H1 (cell line): ENCODE measurements around the gene SEMA6A. TPM values are rescaled to one million over a fixed set of nuclear protein-coding genes. Genes with fewer than 3 reads are reported as not detected.

Source experiments
- ATF2 ChIP-seq: IDR thresholded peaks from 2 replicates; pipeline ENCODE4 v1.6.1; 2012; ENCODE audit warnings: low read length, inconsistent platforms
- CBX5 ChIP-seq: fragments of 300-800, 300-1000 bp; sonication (generic); IDR thresholded peaks from 2 replicates; pipeline ENCODE4 v1.7.1; 2016; ENCODE audit warnings: antibody characterized with exemption, low read length, low read depth
- CEBPB ChIP-seq: IDR thresholded peaks from 2 replicates; pipeline ENCODE4 v1.6.1; 2012; ENCODE audit warnings: low read depth, low read length
- CHD1 ChIP-seq: IDR thresholded peaks from 2 replicates; pipeline ENCODE4 v1.6.1; 2012; ENCODE audit warnings: low read depth, low read length, improper control_type of control experiment
- CHD2 ChIP-seq: IDR thresholded peaks from 2 replicates; pipeline ENCODE4 v1.6.1; 2012; ENCODE audit warnings: low read length, improper control_type of control experiment
- CREB1 ChIP-seq: IDR thresholded peaks from 2 replicates; pipeline ENCODE4 v1.6.1; 2012; ENCODE audit warnings: inconsistent platforms
- CTBP2 ChIP-seq: IDR thresholded peaks from 2 replicates; pipeline ENCODE4 v1.7.0; 2011; ENCODE audit warnings: borderline replicate concordance, mild to moderate bottlenecking, moderate library complexity, mixed read lengths, low read length; ENCODE audit not compliant: insufficient read depth, insufficient read length
- CTCF ChIP-seq, 3 experiments: IDR thresholded peaks; 1 replicate in 2 of 3; 2 replicates in 1 of 3; pipeline versions ENCODE4 v1.5.1 to v1.6.1; 2011; ENCODE audit warnings: low read length in 3 of 3, mild to moderate bottlenecking in 3 of 3, inconsistent platforms in 2 of 3, low read depth in 1 of 3, moderate library complexity in 1 of 3; ENCODE audit not compliant: insufficient read depth in 1 of 3; ENCODE audit errors: control extremely low read depth in 1 of 3
- GABPA ChIP-seq: IDR thresholded peaks from 2 replicates; pipeline ENCODE4 v1.6.1; 2011; ENCODE audit warnings: mild to moderate bottlenecking, low read length, moderate library complexity, borderline replicate concordance; ENCODE audit not compliant: insufficient read depth
- GTF2F1 ChIP-seq: IDR thresholded peaks from 2 replicates; pipeline ENCODE4 v1.6.1; 2012; ENCODE audit warnings: low read depth, low read length, improper control_type of control experiment, borderline replicate concordance
- HDAC6 ChIP-seq: IDR thresholded peaks from one replicate; pipeline ENCODE4 v1.7.1; 2012; ENCODE audit warnings: low read depth, mild to moderate bottlenecking, inconsistent platforms, low read length, moderate library complexity
- JUN ChIP-seq: IDR thresholded peaks from 2 replicates; pipeline ENCODE4 v1.6.1; 2011; ENCODE audit warnings: low read depth, mild to moderate bottlenecking, improper control_type of control experiment, low read length
- RBBP5 ChIP-seq: IDR thresholded peaks from 2 replicates; pipeline ENCODE4 v1.7.1; 2012; ENCODE audit warnings: low read depth, mild to moderate bottlenecking, inconsistent platforms, low read length, moderate library complexity, borderline replicate concordance
- SIN3A ChIP-seq, 2 experiments: IDR thresholded peaks in 1 of 2; conservative IDR thresholded peaks in 1 of 2; 2 replicates each; pipeline ENCODE4 v1.6.1; 2011 to 2012; ENCODE audit warnings: low read length in 2 of 2, improper control_type of control experiment in 1 of 2, low read depth in 1 of 2, mild to moderate bottlenecking in 1 of 2
- SRF ChIP-seq: IDR thresholded peaks from 2 replicates; pipeline ENCODE4 v1.6.1; 2011; ENCODE audit warnings: mild to moderate bottlenecking, low read depth, low read length, moderate library complexity
- SUZ12 ChIP-seq: fragments of 200-600 bp; sonication (generic); IDR thresholded peaks from 2 replicates; pipeline ENCODE4 v1.6.1; 2012; ENCODE audit warnings: mild to moderate bottlenecking, inconsistent platforms, low read length, moderate library complexity, mixed read lengths
- TBP ChIP-seq: IDR thresholded peaks from 2 replicates; pipeline ENCODE4 v1.6.1; 2011; ENCODE audit warnings: low read depth, low read length, improper control_type of control experiment
- YY1 ChIP-seq: IDR thresholded peaks from 2 replicates; pipeline ENCODE4 v1.6.1; 2011; ENCODE audit warnings: low read depth, mild to moderate bottlenecking, low read length
- ZNF274 ChIP-seq: IDR thresholded peaks from 2 replicates; pipeline ENCODE4 v1.7.0; 2012; ENCODE audit warnings: low read length, borderline replicate concordance; ENCODE audit errors: extremely low read depth
- polyA plus RNA-seq, 7 experiments: library from polyadenylated mRNA; depleted of rRNA in 3 of 7; stranded (reverse) in 5 of 7; unstranded in 2 of 7; fragments of >200 nt in 5 of 7; fragments of 200-250 nt in 2 of 7; gene quantifications; 1 replicate in 5 of 7; 2 replicates in 1 of 7; 4 replicates in 1 of 7; pipeline versions ENCODE4 v1.2.1 to v1.2.3, GENCODE V29; 2011 to 2013; ENCODE audit warnings: missing spikeins in 2 of 7, mixed read lengths in 2 of 7
- total RNA-seq: library from RNA; stranded (reverse); fragmentation: NEBNext Ultra II Directional; extraction: Animal tissue kit (Norgen Biotek cat#: 25700); gene quantifications from 2 replicates; pipeline ENCODE4 v1.2.1, GENCODE V29; 2021

SEMA6A gene
- total and polyA plus RNA-seq, 2 of the 8 experiments (the other 6 are each of a cell fraction or from before 2014, with no cell fraction given): 78.3 to 277 TPM

- TF ChIP-seq RBBP5 (no peak; the same call in 1 of the 2 replicates), JUN (no peak), ZNF274 (no peak), SUZ12 (no peak), SIN3A (conservative IDR thresholded peaks at IDR 0.05 in 1 of 2, IDR thresholded peaks at IDR 0.05 in 1 of 2; ENCODE audit: low read depth in 1 of 2, low read length in 2 of 2) (peak; percentile 95; a peak in 3 of 4 replicates), HDAC6 (no peak), CBX5 (no peak), CEBPB (no peak), TBP (peak; percentile 95), YY1 (peak; percentile 80; the same call in 1 of the 2 replicates), GTF2F1 (no peak), GABPA (no peak), CTCF (IDR thresholded peaks at IDR 0.05; ENCODE audit: control extremely low read depth in 1 of 3, insufficient read depth in 1 of 3, low read depth in 1 of 3, low read length in 3 of 3) (peak; percentile 10 to 37 (median 25); a peak in 2 of 4 replicates), CREB1 (peak; percentile 79), CHD1 (no peak; the same call in 1 of the 2 replicates), SRF (no peak; the same call in 1 of the 2 replicates), CTBP2 (peak; percentile 78), ATF2 (peak; percentile 95), CHD2 (0 out of 2 replicates have a peak, but pooled peaks have one; percentile 32)
Observed at GRCh38 chr5:116574367-116575325, at the start of gene SEMA6A (continued).
